Measurements from ENCODE around the gene HSCB.

GRCh38 chr22:28801845-28802594 is 60.2 kb downstream of the HSCB start:
- no peak for TF ChIP-seq CTCF (IDR thresholded peaks at IDR 0.05; ENCODE audit: insufficient read depth, low read length, poor library complexity, severe bottlenecking)
- no peak for TF ChIP-seq EZH2phosphoT487 (conservative IDR thresholded peaks at IDR 0.05; ENCODE audit: low read length)
